Measurements from ENCODE around the gene SIGLECL1. TPM values are rescaled to one million over a fixed set of nuclear protein-coding genes. Genes with fewer than 3 reads are reported as not detected.
"Not testable (repeated sequence)": the region's sequence is repeated elsewhere in the genome, so short reads cannot be mapped to it uniquely, and the experiment has no call there.

The SIGLECL1 gene
- not detected for polyA plus RNA-seq
- long read RNA-seq, donor 1, result 0 reads
- long read RNA-seq, donor 2, result 0 reads
- long read RNA-seq, donor 3, result 0 reads
- long read RNA-seq, donor 4, result 0 reads
- long read RNA-seq, donor 5, result 0 reads
- long read RNA-seq, donor 6, result 0 reads
- long read RNA-seq, donor 7, result 0 reads
- long read RNA-seq, donor 8, result 0 reads
- long read RNA-seq, donor 9, result 0 reads
- long read RNA-seq, donor 10, result 0 reads

DNA sequence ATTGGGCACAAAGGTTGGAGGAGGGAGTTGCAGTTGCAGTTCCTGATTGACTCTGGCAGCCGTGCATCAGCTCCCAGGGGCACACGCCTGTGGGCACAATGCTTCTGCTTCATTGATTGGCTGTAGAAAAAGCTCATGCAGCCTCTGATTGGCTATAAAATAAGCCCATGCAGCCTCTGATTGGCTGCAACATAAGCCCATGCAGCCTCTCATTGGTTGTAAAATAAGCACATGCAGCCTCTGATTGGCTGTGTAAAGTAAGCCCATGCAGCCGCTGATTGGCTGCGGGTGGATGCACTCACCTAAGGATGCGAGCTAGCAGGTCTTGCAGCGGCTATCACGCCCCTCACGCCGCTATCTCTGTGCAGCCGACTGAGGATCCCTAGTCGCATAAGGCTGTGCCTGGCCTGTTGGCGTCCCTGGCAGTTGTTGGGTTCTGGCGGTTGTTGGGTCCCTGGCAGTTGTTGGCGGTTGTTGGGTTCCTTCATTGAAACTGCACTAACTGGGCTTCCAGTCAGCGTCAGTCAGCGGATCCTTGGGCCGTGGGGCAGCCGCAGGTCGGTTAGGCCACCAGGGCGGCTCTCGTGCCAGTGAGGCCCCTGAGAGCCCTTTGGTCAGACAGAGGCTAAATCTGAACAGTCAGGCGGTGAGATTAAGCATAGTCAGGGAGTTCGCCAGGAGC lies at the start of gene SIGLECL1:
SIGLECL1 (plus strand) TSS at position 295 of the 682 bp plus-strand sequence. CDS start 12,993 bp downstream, outside the sequence.
- H3K9me3 ChIP-seq (ENCODE audit: control insufficient read depth in 2 of 2, insufficient read depth in 1 of 2, low read depth in 1 of 2, low read length in 1 of 2), result no peaks in the 10 kb centered on the region
- WGBS, 3 donors, result 91 to 93% (median 93%) methylated on average over 23 of the region's 23 CpGs
- no peaks in the 10 kb centered on the region for H3K27me3 ChIP-seq (ENCODE audit: control insufficient read depth in 3 of 3, insufficient read depth in 3 of 3, low read length in 3 of 3)
- no peaks in the 10 kb centered on the region for H3K36me3 ChIP-seq (ENCODE audit: control insufficient read depth in 3 of 3, insufficient read depth in 2 of 3, low read depth in 1 of 3, low read length in 3 of 3)
- H3K4me1 ChIP-seq (ENCODE audit: control insufficient read depth in 3 of 3, insufficient read depth in 2 of 3, low read depth in 1 of 3, low read length in 2 of 3), result no peaks in the 10 kb centered on the region
- no peak for DNase-seq
- no peak within 1 kb of the TSS for H3K27ac ChIP-seq (ENCODE audit: low read depth in 1 of 3, low read length in 2 of 3)
- no peak within 1 kb of the TSS for H3K4me3 ChIP-seq (ENCODE audit: low read depth in 1 of 3, low read length in 3 of 3)
- FAIRE-seq, result no peak

GRCh38 chr19:51201712-51202111 lies 49.2 kb upstream of the SIGLECL1 start:
- Histone ChIP-seq H3K27me3 (ENCODE audit: control insufficient read depth in 3 of 3, insufficient read depth in 3 of 3, low read length in 3 of 3) (peaks cover 0 to 4% (median 0%) of the 10 kb centered on the region in 3 donors), H3K4me1 (ENCODE audit: control insufficient read depth in 3 of 3, insufficient read depth in 2 of 3, low read depth in 1 of 3, low read length in 2 of 3) (no peaks in the 10 kb centered on the region), H3K4me3 (ENCODE audit: low read depth in 1 of 3, low read length in 3 of 3) (no peak overlapping the region), H3K9me3 (ENCODE audit: control insufficient read depth in 2 of 2, insufficient read depth in 1 of 2, low read depth in 1 of 2, low read length in 1 of 2) (no peaks in the 10 kb centered on the region), H3K27ac (ENCODE audit: low read depth in 1 of 3, low read length in 2 of 3) (no peak overlapping the region), H3K36me3 (ENCODE audit: control insufficient read depth in 3 of 3, insufficient read depth in 2 of 3, low read depth in 1 of 3, low read length in 3 of 3) (no peaks in the 10 kb centered on the region)
- FAIRE-seq, result no peak
- WGBS, 3 donors, result 47 to 52% (median 50%) methylated on average over 5 of the region's 5 CpGs
- DNase-seq, result no peak

- Histone ChIP-seq H3K4me3 (ENCODE audit: low read depth in 1 of 3, low read length in 3 of 3) (no peak overlapping the region), H3K4me1 (ENCODE audit: control insufficient read depth in 3 of 3, insufficient read depth in 2 of 3, low read depth in 1 of 3, low read length in 2 of 3) (no peaks in the 10 kb centered on the region), H3K9me3 (ENCODE audit: control insufficient read depth in 2 of 2, insufficient read depth in 1 of 2, low read depth in 1 of 2, low read length in 1 of 2) (no peaks in the 10 kb centered on the region), H3K27me3 (ENCODE audit: control insufficient read depth in 3 of 3, insufficient read depth in 3 of 3, low read length in 3 of 3) (peaks cover 0 to 4% (median 0%) of the 10 kb centered on the region in 3 donors), H3K36me3 (ENCODE audit: control insufficient read depth in 3 of 3, insufficient read depth in 2 of 3, low read depth in 1 of 3, low read length in 3 of 3) (no peaks in the 10 kb centered on the region), H3K27ac (ENCODE audit: low read depth in 1 of 3, low read length in 2 of 3) (no peak overlapping the region)
- FAIRE-seq (no peak), DNase-seq (no peak)
- 54 to 61% (median 55%) methylated on average over 3 of the region's 3 CpGs for WGBS, 3 donors
Measured at GRCh38 chr19:51203916-51204315, 47.0 kb upstream of the SIGLECL1 start.

DNA sequence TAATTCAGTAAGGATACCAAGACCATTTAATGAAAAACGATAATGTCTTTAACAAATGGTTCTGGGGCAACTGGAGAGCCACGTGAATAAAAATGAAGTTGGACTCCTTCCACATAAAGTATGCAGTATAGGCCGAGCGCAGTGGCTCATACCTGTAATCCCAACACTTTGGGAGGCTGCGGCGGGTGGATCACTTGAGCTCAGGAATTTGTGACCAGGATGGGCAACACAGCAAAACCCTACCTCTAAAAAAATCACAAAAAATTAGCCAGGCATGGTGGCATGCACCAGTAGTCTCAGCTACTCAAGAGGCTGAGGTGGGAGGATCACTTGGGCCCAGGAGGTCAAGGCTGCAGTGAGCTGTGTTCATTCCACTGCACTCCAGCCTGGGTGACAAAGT lies 46.6 kb upstream of the SIGLECL1 start:
- DNase-seq (no peak), FAIRE-seq (no peak)
- H3K27me3 ChIP-seq (ENCODE audit: control insufficient read depth in 3 of 3, insufficient read depth in 3 of 3, low read length in 3 of 3), result peaks cover 0 to 4% (median 0%) of the 10 kb centered on the region in 3 donors
- no peak overlapping the region for H3K4me3 ChIP-seq (ENCODE audit: low read depth in 1 of 3, low read length in 3 of 3)
- H3K27ac ChIP-seq (ENCODE audit: low read depth in 1 of 3, low read length in 2 of 3), result no peak overlapping the region
- H3K9me3 ChIP-seq (ENCODE audit: control insufficient read depth in 2 of 2, insufficient read depth in 1 of 2, low read depth in 1 of 2, low read length in 1 of 2), result no peaks in the 10 kb centered on the region
- no peaks in the 10 kb centered on the region for H3K36me3 ChIP-seq (ENCODE audit: control insufficient read depth in 3 of 3, insufficient read depth in 2 of 3, low read depth in 1 of 3, low read length in 3 of 3)
- 81 to 82% (median 81%) methylated on average over 6 of the region's 6 CpGs for WGBS, 3 donors
- H3K4me1 ChIP-seq (ENCODE audit: control insufficient read depth in 3 of 3, insufficient read depth in 2 of 3, low read depth in 1 of 3, low read length in 2 of 3), result no peaks in the 10 kb centered on the region

DNA sequence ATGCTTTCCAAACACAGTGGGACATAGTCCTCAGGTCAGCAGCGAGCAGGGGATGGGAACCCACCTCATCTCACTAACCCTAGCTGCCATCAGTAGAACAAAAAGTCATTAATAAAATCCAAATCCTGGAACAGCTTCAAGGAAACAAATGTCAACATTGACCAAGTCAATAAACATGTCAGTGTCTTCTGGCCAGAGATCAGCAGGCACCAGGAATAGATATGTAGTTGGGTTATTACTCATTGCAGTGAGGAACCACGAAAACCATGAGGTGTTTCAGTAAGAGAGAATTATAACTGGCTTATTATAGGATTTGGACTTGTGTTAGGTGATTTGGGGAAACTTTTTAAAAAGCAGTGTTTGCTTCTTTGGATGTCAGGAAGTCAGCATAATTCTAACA lies 43.1 kb upstream of the SIGLECL1 start:
- Histone ChIP-seq H3K36me3 (ENCODE audit: control insufficient read depth in 3 of 3, insufficient read depth in 2 of 3, low read depth in 1 of 3, low read length in 3 of 3) (no peaks in the 10 kb centered on the region), H3K4me3 (ENCODE audit: low read depth in 1 of 3, low read length in 3 of 3) (no peak overlapping the region), H3K27ac (ENCODE audit: low read depth in 1 of 3, low read length in 2 of 3) (no peak overlapping the region), H3K27me3 (ENCODE audit: control insufficient read depth in 3 of 3, insufficient read depth in 3 of 3, low read length in 3 of 3) (peaks cover 0 to 2% (median 0%) of the 10 kb centered on the region in 3 donors), H3K9me3 (ENCODE audit: control insufficient read depth in 2 of 2, insufficient read depth in 1 of 2, low read depth in 1 of 2, low read length in 1 of 2) (no peaks in the 10 kb centered on the region), H3K4me1 (ENCODE audit: control insufficient read depth in 3 of 3, insufficient read depth in 2 of 3, low read depth in 1 of 3, low read length in 2 of 3) (no peaks in the 10 kb centered on the region)
- 26 to 41% (median 33%) methylated on average over 2 of the region's 2 CpGs for WGBS, 3 donors
- DNase-seq (no peak), FAIRE-seq (no peak)

- 70 to 86% (median 83%) methylated on average over 6 of the region's 6 CpGs for WGBS, 3 donors
- peaks cover 0 to 3% of the 10 kb centered on the region in 2 donors for H3K9me3 ChIP-seq (ENCODE audit: control insufficient read depth in 2 of 2, insufficient read depth in 1 of 2, low read depth in 1 of 2, low read length in 1 of 2)
- H3K27ac ChIP-seq (ENCODE audit: low read depth in 1 of 3, low read length in 2 of 3), result no peak overlapping the region
- H3K36me3 ChIP-seq (ENCODE audit: control insufficient read depth in 3 of 3, insufficient read depth in 2 of 3, low read depth in 1 of 3, low read length in 3 of 3), result no peaks in the 10 kb centered on the region
- FAIRE-seq, result no peak
- no peaks in the 10 kb centered on the region for H3K4me1 ChIP-seq (ENCODE audit: control insufficient read depth in 3 of 3, insufficient read depth in 2 of 3, low read depth in 1 of 3, low read length in 2 of 3)
- peaks cover 0 to 2% (median 0%) of the 10 kb centered on the region in 3 donors for H3K27me3 ChIP-seq (ENCODE audit: control insufficient read depth in 3 of 3, insufficient read depth in 3 of 3, low read length in 3 of 3)
- H3K4me3 ChIP-seq (ENCODE audit: low read depth in 1 of 3, low read length in 3 of 3), result no peak overlapping the region
- DNase-seq, result no peak
Measured at GRCh38 chr19:51210191-51210784, 40.6 kb upstream of the SIGLECL1 start.

- H3K27ac ChIP-seq (ENCODE audit: low read depth in 1 of 3, low read length in 2 of 3); DNase-seq; FAIRE-seq; H3K27me3 ChIP-seq (ENCODE audit: control insufficient read depth in 3 of 3, insufficient read depth in 3 of 3, low read length in 3 of 3); H3K36me3 ChIP-seq (ENCODE audit: control insufficient read depth in 3 of 3, insufficient read depth in 2 of 3, low read depth in 1 of 3, low read length in 3 of 3); H3K4me3 ChIP-seq (ENCODE audit: low read depth in 1 of 3, low read length in 3 of 3); H3K4me1 ChIP-seq (ENCODE audit: control insufficient read depth in 3 of 3, insufficient read depth in 2 of 3, low read depth in 1 of 3, low read length in 2 of 3); H3K9me3 ChIP-seq (ENCODE audit: control insufficient read depth in 2 of 2, insufficient read depth in 1 of 2, low read depth in 1 of 2, low read length in 1 of 2): not testable (repeated sequence)
- WGBS, 3 donors, result 59 to 62% (median 60%) methylated on average over 13 of the region's 13 CpGs
Measured at GRCh38 chr19:51210874-51211361, 40.0 kb upstream of the SIGLECL1 start.

- H3K27me3 ChIP-seq (ENCODE audit: control insufficient read depth in 3 of 3, insufficient read depth in 3 of 3, low read length in 3 of 3), result peaks cover 0 to 2% (median 0%) of the 10 kb centered on the region in 3 donors
- no peak overlapping the region for H3K27ac ChIP-seq (ENCODE audit: low read depth in 1 of 3, low read length in 2 of 3)
- H3K4me1 ChIP-seq (ENCODE audit: control insufficient read depth in 3 of 3, insufficient read depth in 2 of 3, low read depth in 1 of 3, low read length in 2 of 3), result no peaks in the 10 kb centered on the region
- no peaks in the 10 kb centered on the region for H3K36me3 ChIP-seq (ENCODE audit: control insufficient read depth in 3 of 3, insufficient read depth in 2 of 3, low read depth in 1 of 3, low read length in 3 of 3)
- DNase-seq (no peak), FAIRE-seq (no peak)
- H3K4me3 ChIP-seq (ENCODE audit: low read depth in 1 of 3, low read length in 3 of 3), result no peak overlapping the region
- peaks cover 0 to 4% of the 10 kb centered on the region in 2 donors for H3K9me3 ChIP-seq (ENCODE audit: control insufficient read depth in 2 of 2, insufficient read depth in 1 of 2, low read depth in 1 of 2, low read length in 1 of 2)
- whole genome bisulfite sequencing, 3 donors, result 74 to 86% (median 78%) methylated on average over 9 of the region's 9 CpGs
Measured at GRCh38 chr19:51211833-51212232, 39.0 kb upstream of the SIGLECL1 start.

Measured in small intestine (tissue), 16 donors.